HG03342 (cell line): Measurements from ENCODE around the gene CATSPERD.

ENCODE experiments used
- ATAC-seq: cut with Tn5 transposase; IDR thresholded peaks from one replicate; pipeline ENCODE4 v1.9.1; 2021; ENCODE audit warnings: mild to moderate bottlenecking, moderate library complexity; ENCODE audit not compliant: unreplicated experiment

CATSPERD gene

DNA sequence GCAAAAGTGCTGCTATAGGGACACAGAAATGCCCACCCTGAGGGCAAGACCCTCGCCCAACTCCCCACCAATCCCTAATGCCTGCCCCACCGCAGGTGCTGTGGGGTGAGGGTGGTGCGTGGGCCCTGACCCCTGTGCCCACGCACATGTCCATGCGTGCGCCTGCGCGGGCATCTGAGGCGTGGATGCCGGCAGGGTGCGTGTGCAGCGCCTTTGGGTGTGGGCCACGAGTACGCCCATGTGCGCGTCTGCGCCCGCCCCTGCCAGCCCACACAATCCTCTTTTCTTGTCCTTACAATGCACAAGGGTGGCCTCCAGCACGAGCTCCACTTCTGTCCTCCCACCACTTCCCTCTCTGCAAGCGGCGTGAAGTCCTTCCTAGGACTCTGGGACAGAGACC, 104.7 kb downstream of the CATSPERD start:
- no peak for ATAC-seq

DNA sequence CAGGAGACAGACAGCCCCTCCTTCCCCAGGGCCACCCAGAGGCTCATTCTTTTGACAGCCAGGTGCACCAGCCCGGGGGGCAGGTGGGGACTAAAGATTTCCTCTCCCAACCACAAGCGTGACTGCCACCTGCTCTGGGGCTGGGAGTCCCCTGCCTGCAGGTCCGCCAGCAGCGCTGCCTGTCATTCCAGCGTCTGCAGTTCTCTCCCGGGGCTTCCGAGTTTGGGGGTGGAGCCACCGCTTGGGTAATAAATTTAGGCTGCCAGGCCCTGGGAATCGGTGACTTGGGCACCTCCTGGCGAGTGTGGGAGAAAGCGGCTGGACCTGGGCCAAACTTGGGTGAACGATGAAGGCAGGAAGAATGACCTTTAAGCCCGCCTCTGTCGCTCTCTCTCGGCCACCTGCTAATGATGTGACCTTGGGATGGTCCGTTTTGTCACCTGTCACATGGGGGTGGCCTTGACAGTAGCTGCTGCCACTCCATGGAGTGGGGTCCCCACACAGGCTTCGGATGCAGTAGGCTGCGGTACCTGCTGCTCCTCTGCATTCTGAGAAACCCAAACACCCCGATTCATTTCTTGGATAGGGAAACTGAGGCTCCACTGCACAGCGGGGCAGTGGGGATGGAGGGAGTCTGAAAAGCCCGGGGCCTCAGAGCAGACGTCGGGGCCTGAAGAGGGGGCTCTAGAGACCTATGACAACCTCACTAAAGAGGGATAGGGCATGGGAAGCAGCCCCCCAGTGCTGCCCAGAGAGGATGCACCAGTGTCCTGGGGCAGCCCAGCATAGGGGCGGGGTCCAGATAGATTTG, 106.3 kb downstream of the CATSPERD start:
- ATAC-seq, result no peak

DNA sequence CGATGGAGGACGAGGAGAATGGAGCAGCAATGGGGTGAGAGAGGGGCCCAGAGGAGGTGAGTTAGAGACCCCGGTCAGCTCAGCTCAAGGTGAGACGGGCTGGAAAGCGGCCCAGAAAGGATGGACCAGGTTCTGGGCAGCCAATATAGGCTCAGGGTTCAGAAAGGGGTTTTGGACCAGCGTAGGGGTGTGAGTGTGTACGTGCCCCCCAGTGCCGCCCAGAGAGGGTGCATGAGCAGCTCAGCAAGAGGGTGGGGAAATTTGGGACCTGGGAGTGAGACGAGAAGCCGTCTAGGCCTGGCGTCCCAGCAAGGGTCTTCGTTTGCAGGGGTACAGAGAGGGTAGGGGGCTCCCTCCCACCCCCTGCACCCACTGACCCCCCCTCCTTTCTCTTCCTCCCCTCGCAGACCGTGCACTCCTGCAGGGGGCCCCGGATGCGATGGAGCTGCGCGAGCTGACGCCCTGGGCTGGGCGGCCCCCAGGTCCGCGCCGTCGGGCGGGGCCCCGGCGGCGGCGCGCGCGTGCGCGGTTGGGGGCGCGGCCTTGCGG, 107.0 kb downstream of the CATSPERD start:
- no peak for ATAC-seq

DNA sequence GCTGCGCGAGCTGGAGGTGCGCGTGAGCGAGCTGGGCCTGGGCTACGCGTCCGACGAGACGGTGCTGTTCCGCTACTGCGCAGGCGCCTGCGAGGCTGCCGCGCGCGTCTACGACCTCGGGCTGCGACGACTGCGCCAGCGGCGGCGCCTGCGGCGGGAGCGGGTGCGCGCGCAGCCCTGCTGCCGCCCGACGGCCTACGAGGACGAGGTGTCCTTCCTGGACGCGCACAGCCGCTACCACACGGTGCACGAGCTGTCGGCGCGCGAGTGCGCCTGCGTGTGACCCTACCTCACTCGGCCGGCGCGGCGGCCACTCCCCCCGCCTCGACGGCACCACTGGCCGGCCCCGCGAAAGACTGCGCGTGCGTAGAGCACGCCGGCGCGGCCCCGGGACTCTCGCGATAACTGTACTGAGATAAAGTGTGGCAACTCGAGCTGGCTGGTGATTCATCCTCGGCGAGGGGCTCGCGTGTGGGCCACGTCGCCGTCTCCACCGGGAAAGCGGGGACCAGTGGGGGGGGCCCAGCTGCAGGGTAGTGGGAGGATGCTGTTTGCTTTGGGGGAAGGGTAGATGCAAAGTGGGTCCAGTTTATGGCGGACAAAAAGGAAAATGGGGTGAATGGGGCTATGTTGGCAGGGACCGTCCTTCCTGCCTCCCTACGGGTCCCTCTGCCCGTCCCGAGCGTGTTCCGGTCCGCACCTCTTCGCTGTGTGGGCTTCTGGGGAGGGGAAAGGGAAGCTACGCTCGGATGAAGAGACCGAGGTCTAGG, 107.6 kb downstream of the CATSPERD start:
- peak; percentile 57 for ATAC-seq
